Neural progenitor cell (in vitro differentiated cells): ENCODE results near the gene GASK1A. TPM values are rescaled to one million over a fixed set of nuclear protein-coding genes. Genes with fewer than 3 reads are reported as not detected.
A peak's percentile ranks its signal among the peaks of the same experiment; 100 is the strongest.

ENCODE experiments used
- DNase-seq: peaks from one replicate; pipeline ENCODE4 v3.0.0-alpha.2; 2016; ENCODE audit warnings: low spot score
- H2AFZ ChIP-seq: fragments of 200-600 bp; sonication (generic); replicated peaks from 2 replicates; pipeline ENCODE4 v1.6.1; 2016; ENCODE audit warnings: antibody characterized with exemption
- H3F3A ChIP-seq: fragments of 200-600 bp; sonication (generic); 2 replicates; pipeline ENCODE4 v1.6.1; 2016; ENCODE audit warnings: antibody characterized with exemption, low read depth
- H3K27ac ChIP-seq: fragments of 200-600 bp; sonication (generic); 2 replicates; pipeline ENCODE4 v1.5.1; 2016; ENCODE audit warnings: mild to moderate bottlenecking
- H3K27me3 ChIP-seq: fragments of 200-600 bp; sonication (generic); 2 replicates; pipeline ENCODE4 v1.6.1; 2016; ENCODE audit warnings: mild to moderate bottlenecking, moderate library complexity
- H3K36me3 ChIP-seq: fragments of 200-600 bp; sonication (generic); 2 replicates; pipeline ENCODE4 v1.5.1; 2016
- H3K4me1 ChIP-seq: fragments of 200-600 bp; sonication (generic); 2 replicates; pipeline ENCODE4 v1.6.1; 2016; ENCODE audit warnings: mixed run types
- H3K4me2 ChIP-seq: fragments of 200-600 bp; sonication (generic); 2 replicates; pipeline ENCODE4 v1.6.1; 2016
- H3K4me3 ChIP-seq: fragments of 200-600 bp; sonication (generic); 2 replicates; pipeline ENCODE4 v1.5.1; 2016
- H3K79me2 ChIP-seq: fragments of 200-600 bp; sonication (generic); 2 replicates; pipeline ENCODE4 v1.6.1; 2016; ENCODE audit warnings: low read depth
- H3K9ac ChIP-seq: fragments of 200-600 bp; sonication (generic); 2 replicates; pipeline ENCODE4 v1.6.1; 2016
- H3K9me3 ChIP-seq: fragments of 200-600 bp; sonication (generic); 2 replicates; pipeline ENCODE4 v1.5.1; 2016; ENCODE audit warnings: low read depth
- H4K20me1 ChIP-seq: fragments of 200-600 bp; sonication (generic); 2 replicates; pipeline ENCODE4 v1.6.1; 2016; ENCODE audit warnings: low read depth
- H3K27ac Mint-ChIP-seq: 3 replicates; pipeline ENCODE4 v1.8.0; 2021; ENCODE audit warnings: mixed read lengths
- H3K27me3 Mint-ChIP-seq: 2 replicates; pipeline ENCODE4 v1.8.0; 2022; ENCODE audit warnings: low read depth, mild to moderate bottlenecking, inconsistent platforms, moderate library complexity, mixed read lengths; ENCODE audit not compliant: insufficient read depth
- H3K36me3 Mint-ChIP-seq: 3 replicates; pipeline ENCODE4 v1.8.0; 2021; ENCODE audit warnings: mixed read lengths
- H3K4me1 Mint-ChIP-seq: 3 replicates; pipeline ENCODE4 v1.8.0; 2021; ENCODE audit warnings: mixed read lengths
- H3K4me3 Mint-ChIP-seq: 3 replicates; pipeline ENCODE4 v1.8.0; 2021; ENCODE audit warnings: mild to moderate bottlenecking, moderate library complexity, mixed read lengths
- H3K9me3 Mint-ChIP-seq: 3 replicates; pipeline ENCODE4 v1.8.0; 2020; ENCODE audit warnings: mixed read lengths
- CTCF ChIP-seq: fragments of 200-600 bp; sonication (generic); IDR thresholded peaks from 2 replicates; pipeline ENCODE4 v1.5.1; 2017; ENCODE audit warnings: antibody characterized with exemption, mild to moderate bottlenecking
- EZH2 ChIP-seq: fragments of 200-600 bp; sonication (generic); IDR thresholded peaks from 2 replicates; pipeline ENCODE4 v1.6.1; 2017; ENCODE audit warnings: antibody characterized with exemption, mild to moderate bottlenecking, moderate library complexity
- EZH2phosphoT487 ChIP-seq: fragments of 200-600 bp; sonication (generic); IDR thresholded peaks from 2 replicates; pipeline ENCODE4 v1.6.1; 2017; ENCODE audit warnings: antibody characterized with exemption
- total RNA-seq: library from RNA; depleted of rRNA; stranded (reverse); fragments of >200 nt; gene quantifications from 2 replicates; pipeline ENCODE4 v1.2.3, GENCODE V29; 2015; ENCODE audit warnings: low replicate concordance

GASK1A gene
- total RNA-seq, 1 donor from 2014 or later, result 3.9 TPM

GRCh38 chr3:42935472-42935871, 43.6 kb upstream of the GASK1A start:
- no peaks in the 10 kb centered on the region for H3K9me3 ChIP-seq
- H3K27me3 ChIP-seq, result no peaks in the 10 kb centered on the region
- no peak overlapping the region for H3K9ac ChIP-seq
- no peak overlapping the region for H3K27ac Mint-ChIP-seq
- H3K4me1 ChIP-seq, result peaks cover 16% of the 10 kb centered on the region
- H3K36me3 ChIP-seq, result no peaks in the 10 kb centered on the region
- H3K27me3 Mint-ChIP-seq, result peaks cover 2% of the 10 kb centered on the region
- no peak for DNase-seq
- no peak overlapping the region for H2AFZ ChIP-seq
- no peaks in the 10 kb centered on the region for H4K20me1 ChIP-seq
- H3K4me3 Mint-ChIP-seq, result no peak overlapping the region
- H3K4me2 ChIP-seq, result no peak overlapping the region
- no peak overlapping the region for H3K4me3 ChIP-seq
- no peaks in the 10 kb centered on the region for H3K79me2 ChIP-seq
- H3F3A ChIP-seq, result no peaks in the 10 kb centered on the region
- H3K27ac ChIP-seq, result no peak overlapping the region
- no peaks in the 10 kb centered on the region for H3K9me3 Mint-ChIP-seq
- TF ChIP-seq EZH2phosphoT487 (no peak), CTCF (no peak), EZH2 (no peak)
- peaks cover 3% of the 10 kb centered on the region for H3K4me1 Mint-ChIP-seq
- H3K36me3 Mint-ChIP-seq, result no peaks in the 10 kb centered on the region

- Histone ChIP-seq H3K79me2 (no peaks in the 10 kb centered on the region), H3K27me3 (no peaks in the 10 kb centered on the region), H4K20me1 (no peaks in the 10 kb centered on the region), H3K27ac (no peak overlapping the region), H3K36me3 (no peaks in the 10 kb centered on the region), H3K4me3 (no peak overlapping the region), H3F3A (no peaks in the 10 kb centered on the region), H3K9me3 (no peaks in the 10 kb centered on the region), H3K4me1 (peaks cover 16% of the 10 kb centered on the region), H3K4me2 (no peak overlapping the region), H2AFZ (no peak overlapping the region), H3K9ac (no peak overlapping the region)
- DNase-seq, result no peak
- Mint-ChIP-seq H3K9me3 (no peaks in the 10 kb centered on the region), H3K27me3 (peaks cover 2% of the 10 kb centered on the region), H3K4me3 (no peak overlapping the region), H3K27ac (peak overlapping the region; percentile 54), H3K36me3 (no peaks in the 10 kb centered on the region), H3K4me1 (peaks cover 3% of the 10 kb centered on the region)
- TF ChIP-seq EZH2phosphoT487, result no peak
- no peak for TF ChIP-seq CTCF
Measured at GRCh38 chr3:42936157-42936981, 42.7 kb upstream of the GASK1A start.

- no peaks in the 10 kb centered on the region for H3K79me2 ChIP-seq
- Mint-ChIP-seq H3K4me1 (peaks cover 3% of the 10 kb centered on the region), H3K9me3 (no peaks in the 10 kb centered on the region), H3K27me3 (peaks cover 2% of the 10 kb centered on the region), H3K36me3 (no peaks in the 10 kb centered on the region), H3K27ac (no peak overlapping the region), H3K4me3 (no peak overlapping the region)
- H3K36me3 ChIP-seq, result no peaks in the 10 kb centered on the region
- peaks cover 16% of the 10 kb centered on the region for H3K4me1 ChIP-seq
- H2AFZ ChIP-seq, result no peak overlapping the region
- H3K9me3 ChIP-seq, result no peaks in the 10 kb centered on the region
- H3K4me2 ChIP-seq, result no peak overlapping the region
- no peaks in the 10 kb centered on the region for H4K20me1 ChIP-seq
- no peaks in the 10 kb centered on the region for H3K27me3 ChIP-seq
- no peaks in the 10 kb centered on the region for H3F3A ChIP-seq
- no peak overlapping the region for H3K4me3 ChIP-seq
- no peak for TF ChIP-seq CTCF
- peak; percentile 51 for TF ChIP-seq EZH2phosphoT487
- TF ChIP-seq EZH2, result no peak
- no peak overlapping the region for H3K27ac ChIP-seq
- peak; percentile 17 for DNase-seq
- no peak overlapping the region for H3K9ac ChIP-seq
Measured at GRCh38 chr3:42937334-42937733, 41.8 kb upstream of the GASK1A start.
